A549 treated with AZD9567 at 1 μM for 4 hours (cell line): ENCODE data around the gene ANKRD7. TPM values are rescaled to one million over a fixed set of nuclear protein-coding genes. Genes with fewer than 3 reads are reported as not detected.

ENCODE experiments used
- total RNA-seq: library from RNA; stranded (reverse); fragments of 200-300 nt; extraction: Qiagen RNA extraction; gene quantifications from 5 replicates; pipeline ENCODE4 v1.2.3, GENCODE V29; 2022; ENCODE audit not compliant: insufficient read depth

ANKRD7 gene
- 0.08 to 0.33 TPM (median 0.15 TPM) in 4 of 5 replicates, not detected in the other for total RNA-seq

GRCh38 chr7:118224521-118224920 is at the start of gene ANKRD7:
TSS of gene ANKRD7 (plus strand) at chr7:118224704. CDS start at chr7:118224831, 127 bp downstream.

GRCh38 chr7:118183786-118184564 is 40.5 kb upstream of the ANKRD7 start, which contains the start of gene LSM8:
TSS of gene LSM8 (plus strand) at chr7:118184164. CDS start at chr7:118184224, 60 bp downstream.

Other genes with a start within 250 kb of the ANKRD7 start
- gene LSM8, start 40.5 kb upstream of the ANKRD7 start, total RNA-seq, result 36.2 to 62.7 TPM (median 42.1 TPM) in 5 replicates